Measurements from ENCODE around the gene SPDYE3. TPM values are rescaled to one million over a fixed set of nuclear protein-coding genes. Genes with fewer than 3 reads are reported as not detected.
"Not testable (repeated sequence)": the region's sequence is repeated elsewhere in the genome, so short reads cannot be mapped to it uniquely, and the experiment has no call there.

Gene SPDYE3
- total RNA-seq, 1 experiment from 2014 or later = not detected

- DNase-seq (ENCODE audit: low spot score) = not testable (repeated sequence)
Observed at GRCh38 chr7:100288258-100288657, 19.2 kb upstream of the SPDYE3 start.

- not testable (repeated sequence) for DNase-seq (ENCODE audit: low spot score)
Observed at GRCh38 chr7:100292162-100292561, 15.3 kb upstream of the SPDYE3 start.

GRCh38 chr7:100295269-100295668 lies 12.2 kb upstream of the SPDYE3 start:
- peak; percentile 70 for DNase-seq (ENCODE audit: low spot score)

GRCh38 chr7:100297852-100298631 lies 9.5 kb upstream of the SPDYE3 start:
- DNase-seq (ENCODE audit: low spot score) = not testable (repeated sequence)

GRCh38 chr7:100298632-100298895 lies 8.9 kb upstream of the SPDYE3 start:
- DNase-seq (ENCODE audit: low spot score) = not testable (repeated sequence)

- not testable (repeated sequence) for DNase-seq (ENCODE audit: low spot score)
Observed at GRCh38 chr7:100304526-100304925, 3.0 kb upstream of the SPDYE3 start.

- not testable (repeated sequence) for DNase-seq (ENCODE audit: low spot score)
Observed at GRCh38 chr7:100318329-100318728, 10.8 kb downstream of the SPDYE3 start.

- DNase-seq (ENCODE audit: low spot score) = not testable (repeated sequence)
Observed at GRCh38 chr7:100321648-100322047, 14.1 kb downstream of the SPDYE3 start.

- DNase-seq (ENCODE audit: low spot score) = not testable (repeated sequence)
Observed at GRCh38 chr7:100324194-100324593, 16.7 kb downstream of the SPDYE3 start.

GRCh38 chr7:100325671-100326070 lies 18.2 kb downstream of the SPDYE3 start:
- DNase-seq (ENCODE audit: low spot score) = not testable (repeated sequence)

GRCh38 chr7:100326914-100327313 lies 19.4 kb downstream of the SPDYE3 start:
- not testable (repeated sequence) for DNase-seq (ENCODE audit: low spot score)

- DNase-seq (ENCODE audit: low spot score) = peak; percentile 92
Observed at GRCh38 chr7:100335566-100336466, 28.3 kb downstream of the SPDYE3 start.

GRCh38 chr7:100338083-100338696 lies 30.7 kb downstream of the SPDYE3 start:
- peak; percentile 70 for DNase-seq (ENCODE audit: low spot score)

- DNase-seq (ENCODE audit: low spot score) = not testable (repeated sequence)
Observed at GRCh38 chr7:100341286-100341685, 33.8 kb downstream of the SPDYE3 start.

- no peak for DNase-seq (ENCODE audit: low spot score)
Observed at GRCh38 chr7:100342765-100343164, 35.3 kb downstream of the SPDYE3 start.

- not testable (repeated sequence) for DNase-seq (ENCODE audit: low spot score)
Observed at GRCh38 chr7:100344124-100344559, 36.6 kb downstream of the SPDYE3 start.

GRCh38 chr7:100344560-100345287 lies 37.2 kb downstream of the SPDYE3 start:
- DNase-seq (ENCODE audit: low spot score) = peak; percentile 91

- DNase-seq (ENCODE audit: low spot score) = peak; percentile 76
Observed at GRCh38 chr7:100345288-100345672, 37.8 kb downstream of the SPDYE3 start.

GRCh38 chr7:100346921-100347320 lies 39.4 kb downstream of the SPDYE3 start:
- no peak for DNase-seq (ENCODE audit: low spot score)

GRCh38 chr7:100348805-100349204 lies 41.3 kb downstream of the SPDYE3 start:
- no peak for DNase-seq (ENCODE audit: low spot score)

GRCh38 chr7:100349757-100350156 lies 42.3 kb downstream of the SPDYE3 start:
- DNase-seq (ENCODE audit: low spot score) = no peak

GRCh38 chr7:100351657-100352058 lies 44.2 kb downstream of the SPDYE3 start:
- no peak for DNase-seq (ENCODE audit: low spot score)

Measured in A172 (cell line).